Psoas muscle (tissue), 8 donors: ENCODE measurements around the gene PPP1R12B. TPM values are rescaled to one million over a fixed set of nuclear protein-coding genes. Genes with fewer than 3 reads are reported as not detected.
A peak's percentile ranks its signal among the peaks of the same experiment; 100 is the strongest.
"Not testable (repeated sequence)": the region's sequence is repeated elsewhere in the genome, so short reads cannot be mapped to it uniquely, and the experiment has no call there.

Experiments
- ATAC-seq, 4 donors: fragments of 200-7000 bp; cut with Tn5 transposase; one replicate each; pipeline ENCODE4 v1.9.1; 2020; ENCODE audit warnings: moderate library complexity in 3 of 4, mild to moderate bottlenecking in 2 of 4
- DNase-seq, 2 donors: peaks; one replicate each; pipeline ENCODE4 v3.0.0-alpha.2; 2020
- H3K27ac ChIP-seq: fragments of 200-600 bp; one replicate; pipeline ENCODE4 v1.8.0; 2022
- H3K27me3 ChIP-seq, 3 donors: fragments of 200-600 bp in 1 of 3; one replicate each; pipeline versions ENCODE4 v1.6.1 to v1.8.0; 2013 to 2022; ENCODE audit warnings: low read length in 2 of 3, mild to moderate bottlenecking in 2 of 3, moderate library complexity in 1 of 3; ENCODE audit not compliant: insufficient read depth in 3 of 3
- H3K36me3 ChIP-seq, 2 donors: fragments of 200-600 bp in 1 of 2; one replicate each; pipeline versions ENCODE4 v1.6.1 to v1.8.0; 2013 to 2022; ENCODE audit warnings: low read depth in 1 of 2, mild to moderate bottlenecking in 1 of 2, moderate library complexity in 1 of 2; ENCODE audit not compliant: insufficient read depth in 1 of 2
- H3K4me1 ChIP-seq: fragments of 200-600 bp; one replicate; pipeline ENCODE4 v1.8.0; 2022
- H3K4me3 ChIP-seq: fragments of 200-600 bp; one replicate; pipeline ENCODE4 v1.8.0; 2022; ENCODE audit warnings: mild to moderate bottlenecking
- H3K9me3 ChIP-seq: fragments of 200-600 bp; one replicate; pipeline ENCODE4 v1.8.0; 2022
- WGBS, 3 donors: extraction: QIAGEN DNeasy Blood & Tissue Kit; methylation state at CpG; one replicate each; pipeline versions ENCODE4 v1.1.6 to v1.1.7; 2013; 5-methylcytosine and 5-hydroxymethylcytosine counted together
- intact Hi-C, 2 donors: fragments of 100-400 bp; cut with DNase I; formaldehyde crosslinking; loops; one replicate each; pipeline versions ENCODE4 v1.11.0 to v1.14.2; 2022
- polyA plus RNA-seq, 3 donors: library from polyadenylated mRNA; stranded (reverse); fragments of 200-250 nt; gene quantifications; one replicate each; pipeline ENCODE4 v1.2.3, GENCODE V29; 2013
- total RNA-seq, 4 donors: library from RNA; stranded (reverse); fragmentation: NEBNext Ultra II Directional in 2 of 4; extraction: Animal tissue kit (Norgen Biotek cat#: 25700) in 2 of 4; gene quantifications; one replicate each; pipeline versions ENCODE4 v1.2.1 to v1.2.4, GENCODE V29; 2021 to 2023
- donor health status: healthy with polysubstance abuse.
- donor health status: DM: no; HTN: no; CAD: no; lungs with moderate emphysema.
- donor health status: Bipolar disorder and iron deficiency.
- donor health status: healthy.
- donor health status: DM: yes; HTN: yes; CAD: no.
- donor health status: DM: no; HTN: no; CAD: no.
- donor health status: DM: no; HTN: no; CAD: no.
- donor health status: DM: yes; HTN: yes; CAD: no.

PPP1R12B gene
- total and polyA plus RNA-seq, 7 donors, result 8.3 to 189 (median 86.1) TPM

DNA sequence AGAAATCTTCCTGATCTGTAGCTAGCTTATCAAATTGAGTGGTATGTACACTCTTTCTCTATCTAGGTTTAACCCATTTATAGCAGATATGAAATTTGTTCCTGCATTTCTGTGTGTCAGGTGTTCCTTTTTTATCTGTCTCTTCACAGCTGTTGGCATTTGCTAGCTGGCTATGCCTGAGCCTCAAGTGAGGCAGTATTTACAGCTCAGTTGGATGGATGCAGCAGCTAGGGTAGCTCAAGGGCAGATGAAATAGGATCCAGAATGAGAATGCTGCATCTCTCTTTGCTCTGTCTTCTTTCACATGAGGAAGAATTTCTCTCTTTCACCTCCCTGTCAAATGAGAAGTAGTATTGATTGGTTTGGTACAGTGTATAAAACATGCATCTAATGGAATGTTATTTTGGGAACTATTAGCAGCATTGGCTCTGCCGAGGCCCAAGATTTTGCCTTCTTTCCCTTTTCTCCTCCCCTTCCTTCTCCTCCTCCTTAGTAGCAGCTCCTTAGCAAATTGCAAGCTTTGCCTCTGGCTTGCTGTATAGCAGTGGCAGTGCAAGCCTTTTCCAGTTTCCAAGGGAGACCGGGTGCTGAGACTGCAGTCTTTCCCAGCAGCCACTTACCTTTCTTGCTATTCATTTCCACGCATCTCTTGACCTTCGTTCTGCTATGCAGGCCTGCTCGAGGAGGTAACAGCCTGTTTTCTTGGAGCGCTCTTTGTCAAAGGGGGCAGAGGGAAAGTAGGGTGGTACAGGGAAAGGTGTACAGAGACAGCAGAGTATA is 125.0 kb downstream of the PPP1R12B start:
- peak overlapping the region; percentile 69 for H3K27ac ChIP-seq
- H3K4me3 ChIP-seq, H3K9me3 ChIP-seq, intact Hi-C loops, H3K36me3 ChIP-seq, H3K27me3 ChIP-seq, DNase-seq: not testable (repeated sequence)
- WGBS, 3 donors, result 37 to 67% (median 51%) methylated on average over 6 of the region's 6 CpGs
- ATAC-seq, result peak; percentile 67 to 81 (median 75)
- H3K4me1 ChIP-seq, result peaks cover 52% of the 10 kb centered on the region

DNA sequence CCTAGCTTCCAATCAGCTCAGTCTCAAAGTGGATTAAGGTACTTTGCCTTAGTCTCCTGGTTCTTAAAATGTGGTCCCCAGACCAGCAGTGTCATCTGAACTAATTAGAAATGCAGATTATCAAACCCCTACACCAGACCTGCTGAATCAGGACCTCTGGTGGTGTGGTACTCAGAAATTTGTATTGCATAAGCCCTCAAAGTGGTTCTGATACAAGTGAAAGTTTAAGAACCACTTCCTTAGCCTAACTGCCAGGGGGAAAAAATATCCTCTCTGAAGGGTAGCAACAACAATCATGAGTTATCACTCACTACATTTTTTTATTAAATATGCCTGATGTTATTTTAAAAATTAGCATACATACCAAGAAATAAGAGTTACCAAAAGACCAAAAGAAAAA is 131.2 kb downstream of the PPP1R12B start:
- H3K27me3 ChIP-seq, H3K36me3 ChIP-seq, H3K27ac ChIP-seq, ATAC-seq, H3K9me3 ChIP-seq, intact Hi-C loops, DNase-seq, H3K4me3 ChIP-seq: not testable (repeated sequence)
- H3K4me1 ChIP-seq, result peaks cover 40% of the 10 kb centered on the region

DNA sequence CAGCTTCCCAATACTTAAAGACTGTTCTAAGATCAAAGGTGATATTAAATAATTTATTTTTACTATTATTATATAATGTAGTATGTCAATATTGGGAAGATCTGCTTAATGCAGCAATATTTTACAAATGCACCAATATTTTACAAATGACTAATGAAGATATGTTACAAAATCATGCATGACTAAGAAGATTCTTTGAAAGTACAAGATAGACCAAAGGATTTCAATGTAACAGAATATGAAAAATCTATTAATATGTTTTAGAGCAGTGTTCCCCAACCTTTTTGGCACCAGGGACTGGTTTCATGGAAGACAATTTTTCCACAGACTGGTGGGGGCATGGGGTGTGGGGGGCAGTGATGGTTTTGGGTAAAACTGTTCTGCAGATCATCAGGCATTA is 132.1 kb downstream of the PPP1R12B start:
- not testable (repeated sequence) for H3K27me3 ChIP-seq

DNA sequence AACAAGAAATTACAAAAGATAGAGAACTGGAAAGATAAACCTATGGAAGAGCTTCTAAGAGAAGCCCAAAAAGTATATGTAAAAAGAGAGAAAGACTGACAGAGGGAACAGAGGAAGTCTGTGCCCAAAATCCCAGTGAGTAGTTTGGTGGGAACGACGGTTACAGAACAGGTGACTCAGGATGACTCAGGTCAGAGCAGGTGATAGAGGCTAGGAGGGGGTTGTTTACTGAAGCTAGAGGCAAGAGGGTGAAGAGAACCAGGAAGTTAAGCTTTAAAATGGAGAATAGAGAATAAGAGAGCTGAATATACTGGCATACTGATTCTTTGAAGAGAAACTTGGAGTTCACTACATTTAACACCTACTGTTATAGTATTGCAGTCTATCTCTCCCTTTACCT is 134.9 kb downstream of the PPP1R12B start:
- H3K27ac ChIP-seq, result peak overlapping the region; percentile 39
- peak in 3 of 4 donors; percentile 43 to 62 (median 52) for ATAC-seq
- intact Hi-C loops, H3K27me3 ChIP-seq, H3K4me3 ChIP-seq, DNase-seq, H3K9me3 ChIP-seq: not testable (repeated sequence)
- H3K36me3 ChIP-seq, result peaks cover 0 to 14% of the 10 kb centered on the region in 2 donors
- WGBS, 3 donors, result 45 to 67% (median 63%) methylated on average over 2 of the region's 2 CpGs
- peaks cover 23% of the 10 kb centered on the region for H3K4me1 ChIP-seq

More for the DNA sequence above, 132.1 kb downstream of the PPP1R12B start:
- intact Hi-C loops, DNase-seq, H3K27ac ChIP-seq, H3K36me3 ChIP-seq, H3K9me3 ChIP-seq, H3K4me3 ChIP-seq: not testable (repeated sequence)
- ATAC-seq, result peak in 2 of 4 donors; percentile 18 to 55
- peaks cover 34% of the 10 kb centered on the region for H3K4me1 ChIP-seq

DNA sequence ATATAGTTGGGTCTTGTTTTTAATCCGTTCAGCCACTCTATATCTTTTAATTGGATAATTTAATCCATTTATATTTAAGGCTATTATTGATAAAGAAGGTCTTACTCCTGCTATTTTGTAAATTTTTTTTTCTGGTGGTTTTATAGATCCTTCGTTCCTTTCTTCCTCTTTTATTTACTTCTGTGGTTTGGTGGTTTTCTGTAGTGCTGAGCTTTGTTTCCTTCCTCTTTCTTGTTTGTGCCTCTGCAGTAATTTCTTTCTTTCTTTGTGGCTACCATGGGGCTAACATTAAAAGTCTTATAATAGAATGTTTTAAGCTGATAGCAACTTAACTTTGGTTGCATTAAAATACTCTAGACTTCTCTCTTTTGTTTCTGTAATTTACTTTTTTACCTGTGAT is 135.5 kb downstream of the PPP1R12B start:
- H3K4me3 ChIP-seq, H3K9me3 ChIP-seq, intact Hi-C loops, H3K27ac ChIP-seq, H3K27me3 ChIP-seq, DNase-seq, ATAC-seq: not testable (repeated sequence)
- peaks cover 0 to 20% of the 10 kb centered on the region in 2 donors for H3K36me3 ChIP-seq
- peaks cover 23% of the 10 kb centered on the region for H3K4me1 ChIP-seq
- 93 to 97% (median 93%) methylated on average over 2 of the region's 2 CpGs for WGBS, 3 donors

DNA sequence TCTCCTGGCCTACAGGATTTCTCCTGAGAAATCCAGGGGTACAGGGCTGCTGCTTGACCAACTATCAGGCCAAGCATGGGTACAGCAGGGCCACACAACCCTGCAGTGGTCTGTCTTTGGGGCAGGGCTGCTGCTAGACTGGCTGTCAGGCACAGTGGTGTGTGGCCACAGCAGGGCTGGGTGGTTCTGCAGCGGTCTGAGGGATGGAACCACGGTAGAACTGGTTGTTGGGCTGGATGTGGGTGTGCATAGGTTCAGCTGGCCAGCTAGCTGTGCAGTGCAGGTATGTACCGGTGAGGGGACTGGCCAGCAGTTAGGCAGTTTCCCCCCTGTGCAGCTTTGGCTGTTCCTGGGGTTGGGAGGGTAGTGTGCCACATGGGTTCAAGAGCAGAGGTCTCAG is 136.3 kb downstream of the PPP1R12B start:
- H3K4me3 ChIP-seq, intact Hi-C loops, ATAC-seq, H3K27me3 ChIP-seq, H3K9me3 ChIP-seq, DNase-seq, H3K27ac ChIP-seq: not testable (repeated sequence)
- H3K4me1 ChIP-seq, result peaks cover 23% of the 10 kb centered on the region
- WGBS, 3 donors, result 86 to 94% (median 91%) methylated on average over 3 of the region's 3 CpGs
- H3K36me3 ChIP-seq, result peaks cover 0 to 28% of the 10 kb centered on the region in 2 donors

DNA sequence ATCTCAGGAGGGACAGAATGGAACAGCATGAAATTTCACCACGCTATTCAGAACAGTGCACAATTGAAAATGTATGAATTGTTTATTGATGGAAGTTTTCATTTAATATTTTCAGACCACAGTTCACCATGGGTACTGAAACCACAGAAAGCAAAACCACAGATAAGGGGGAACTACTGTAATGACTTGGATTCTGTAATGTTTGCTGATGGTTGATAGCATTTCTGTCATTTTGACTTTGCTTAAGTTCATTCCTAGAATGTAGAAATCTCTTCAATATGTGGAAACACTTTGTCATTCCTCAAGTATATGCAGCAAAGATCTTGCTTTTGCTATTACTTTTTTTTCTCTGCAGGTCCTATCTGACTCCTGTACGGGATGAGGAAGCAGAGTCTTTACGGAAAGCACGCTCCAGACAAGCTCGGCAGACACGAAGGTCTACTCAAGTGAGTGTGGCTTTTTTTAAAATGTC is 139.7 kb downstream of the PPP1R12B start:
- H3K27ac ChIP-seq, H3K4me1 ChIP-seq, ATAC-seq, H3K27me3 ChIP-seq, intact Hi-C loops, DNase-seq, H3K4me3 ChIP-seq, H3K9me3 ChIP-seq: not testable (repeated sequence)
- peaks cover 0 to 61% of the 10 kb centered on the region in 2 donors for H3K36me3 ChIP-seq
- 94 to 97% (median 97%) methylated on average over 6 of the region's 6 CpGs for WGBS, 3 donors

DNA sequence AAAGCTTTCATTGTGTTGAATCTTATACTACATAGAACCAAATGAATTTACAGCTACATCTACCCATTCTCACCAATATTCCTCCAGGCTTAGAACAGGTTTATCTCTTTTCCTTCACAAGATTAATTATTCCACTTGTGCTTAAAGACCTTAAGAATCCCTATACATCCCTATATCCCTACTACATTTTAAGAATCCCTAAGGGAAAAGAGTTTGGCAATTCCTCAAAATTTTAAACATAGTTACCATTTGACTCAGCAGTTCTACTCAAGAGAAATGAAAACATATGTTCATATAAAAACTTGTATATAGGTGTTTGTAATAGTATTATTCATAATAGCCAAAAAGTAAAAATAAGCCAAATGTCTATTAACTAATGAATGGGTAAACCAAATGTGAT is 140.6 kb downstream of the PPP1R12B start:
- ATAC-seq, intact Hi-C loops, H3K27me3 ChIP-seq, DNase-seq, H3K4me1 ChIP-seq, H3K4me3 ChIP-seq, H3K9me3 ChIP-seq, H3K27ac ChIP-seq: not testable (repeated sequence)
- H3K36me3 ChIP-seq, result peaks cover 0 to 69% of the 10 kb centered on the region in 2 donors

DNA sequence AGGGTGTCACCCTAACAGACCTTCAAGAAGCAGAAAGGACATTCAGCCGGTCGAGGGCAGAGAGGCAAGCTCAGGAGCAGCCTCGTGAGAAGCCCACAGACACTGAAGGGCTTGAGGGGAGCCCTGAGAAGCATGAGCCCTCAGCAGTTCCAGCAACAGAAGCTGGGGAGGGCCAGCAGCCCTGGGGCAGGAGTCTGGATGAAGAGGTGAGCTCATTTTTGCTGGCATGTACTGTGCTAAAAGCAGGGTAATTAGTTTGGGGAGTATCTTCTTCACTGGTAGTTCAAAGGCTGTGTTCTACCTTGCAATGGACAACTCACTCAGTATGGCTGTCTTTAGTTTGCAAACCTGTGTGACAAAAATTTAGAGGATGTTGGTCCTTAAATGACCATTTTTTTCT is 144.6 kb downstream of the PPP1R12B start:
- ATAC-seq, intact Hi-C loops, DNase-seq, H3K4me1 ChIP-seq, H3K4me3 ChIP-seq, H3K27me3 ChIP-seq, H3K27ac ChIP-seq, H3K9me3 ChIP-seq: not testable (repeated sequence)
- 82 to 89% (median 82%) methylated on average over 3 of the region's 3 CpGs for WGBS, 3 donors
- H3K36me3 ChIP-seq, result peaks cover 4 to 98% of the 10 kb centered on the region in 2 donors
